ENCODE results near the gene CNGA3.
"Not testable (repeated sequence)": the region's sequence is repeated elsewhere in the genome, so short reads cannot be mapped to it uniquely, and the experiment has no call there.

DNA sequence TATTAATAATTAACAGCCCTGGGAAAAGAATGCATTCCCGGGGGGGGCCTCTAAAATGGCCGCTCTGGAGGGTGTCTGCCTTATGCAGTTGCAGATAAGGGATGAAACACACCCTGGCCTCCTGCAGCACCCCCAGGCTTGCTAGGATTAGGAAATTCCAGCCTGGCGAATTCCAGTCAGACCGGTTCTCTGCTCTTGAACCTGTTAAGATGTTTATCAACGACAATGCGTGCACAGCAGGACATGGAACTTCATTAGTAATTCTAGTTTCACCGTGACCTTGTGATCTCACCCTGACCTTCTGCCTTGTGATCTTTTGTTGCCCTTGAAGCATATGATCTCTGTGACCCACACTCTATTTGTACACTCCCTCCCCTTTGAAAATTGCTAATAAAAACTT is 68.0 kb downstream of the CNGA3 start:
- TF ChIP-seq, protein P1, sequence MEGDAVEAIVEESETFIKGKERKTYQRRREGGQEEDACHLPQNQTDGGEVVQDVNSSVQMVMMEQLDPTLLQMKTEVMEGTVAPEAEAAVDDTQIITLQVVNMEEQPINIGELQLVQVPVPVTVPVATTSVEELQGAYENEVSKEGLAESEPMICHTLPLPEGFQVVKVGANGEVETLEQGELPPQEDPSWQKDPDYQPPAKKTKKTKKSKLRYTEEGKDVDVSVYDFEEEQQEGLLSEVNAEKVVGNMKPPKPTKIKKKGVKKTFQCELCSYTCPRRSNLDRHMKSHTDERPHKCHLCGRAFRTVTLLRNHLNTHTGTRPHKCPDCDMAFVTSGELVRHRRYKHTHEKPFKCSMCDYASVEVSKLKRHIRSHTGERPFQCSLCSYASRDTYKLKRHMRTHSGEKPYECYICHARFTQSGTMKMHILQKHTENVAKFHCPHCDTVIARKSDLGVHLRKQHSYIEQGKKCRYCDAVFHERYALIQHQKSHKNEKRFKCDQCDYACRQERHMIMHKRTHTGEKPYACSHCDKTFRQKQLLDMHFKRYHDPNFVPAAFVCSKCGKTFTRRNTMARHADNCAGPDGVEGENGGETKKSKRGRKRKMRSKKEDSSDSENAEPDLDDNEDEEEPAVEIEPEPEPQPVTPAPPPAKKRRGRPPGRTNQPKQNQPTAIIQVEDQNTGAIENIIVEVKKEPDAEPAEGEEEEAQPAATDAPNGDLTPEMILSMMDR (conservative IDR thresholded peaks at IDR 0.05 in 1 of 2, IDR thresholded peaks at IDR 0.05 in 1 of 2; ENCODE audit: low read depth in 1 of 2, low read length in 2 of 2) = not testable (repeated sequence)
- TF ChIP-seq EZH2 (IDR thresholded peaks at IDR 0.05; ENCODE audit: low read length, missing control alignments) = not testable (repeated sequence)

All from fibroblast of lung (primary cell).